GM10248 (cell line): Measurements from ENCODE around the gene BEND6.
"Not testable (repeated sequence)": the region's sequence is repeated elsewhere in the genome, so short reads cannot be mapped to it uniquely, and the experiment has no call there.

Experiments used
- CTCF ChIA-PET: fragments of 300-600 bp; sonication (Branson Sonifier 250); formaldehyde crosslinking; extraction: SDS; loops from one replicate; lab custom pipeline; 2021; ENCODE audit warnings: antibody characterized with exemption; lab: Yijun Ruan, JAX
- POLR2A ChIA-PET: fragments of 350-650 bp; sonication (Branson Sonifier 250); formaldehyde crosslinking; extraction: SDS; loops from one replicate; lab custom pipeline; 2020; ENCODE audit warnings: antibody characterized with exemption; lab: Yijun Ruan, JAX
- DNase-seq: peaks from one replicate; pipeline ENCODE4 v3.0.0; 2012; ENCODE audit errors: extremely low spot score
- TF ChIP-seq, protein P1 (sequence below): IDR thresholded peaks from 2 replicates; pipeline ENCODE4 v1.5.1; 2012; ENCODE audit warnings: mild to moderate bottlenecking, low read depth; ENCODE audit errors: extremely low read depth, missing control alignments, control extremely low read depth

BEND6 gene

DNA sequence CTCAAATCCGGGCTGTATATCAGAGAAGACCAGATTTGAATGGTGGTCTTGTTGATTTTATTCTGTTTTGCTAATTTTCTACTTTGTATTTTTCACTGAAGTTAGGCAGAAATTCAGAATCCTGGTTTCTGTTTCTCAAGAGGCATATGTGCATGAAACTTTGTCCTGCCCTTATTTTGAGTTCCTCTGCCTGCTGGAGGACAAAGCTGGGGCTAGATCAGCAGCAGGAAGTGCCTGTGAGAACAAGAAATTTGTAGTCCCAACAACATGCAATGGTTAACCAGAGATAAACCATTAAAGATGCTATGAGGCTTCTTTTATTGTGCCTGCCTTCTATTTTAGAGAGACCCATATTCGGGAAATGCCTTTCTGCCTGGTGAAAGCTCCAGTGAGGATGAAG is 37.1 kb downstream of the BEND6 start:
- DNase-seq, result no peak
- POLR2A ChIA-PET, result no interaction called here
- TF ChIP-seq, protein P1, sequence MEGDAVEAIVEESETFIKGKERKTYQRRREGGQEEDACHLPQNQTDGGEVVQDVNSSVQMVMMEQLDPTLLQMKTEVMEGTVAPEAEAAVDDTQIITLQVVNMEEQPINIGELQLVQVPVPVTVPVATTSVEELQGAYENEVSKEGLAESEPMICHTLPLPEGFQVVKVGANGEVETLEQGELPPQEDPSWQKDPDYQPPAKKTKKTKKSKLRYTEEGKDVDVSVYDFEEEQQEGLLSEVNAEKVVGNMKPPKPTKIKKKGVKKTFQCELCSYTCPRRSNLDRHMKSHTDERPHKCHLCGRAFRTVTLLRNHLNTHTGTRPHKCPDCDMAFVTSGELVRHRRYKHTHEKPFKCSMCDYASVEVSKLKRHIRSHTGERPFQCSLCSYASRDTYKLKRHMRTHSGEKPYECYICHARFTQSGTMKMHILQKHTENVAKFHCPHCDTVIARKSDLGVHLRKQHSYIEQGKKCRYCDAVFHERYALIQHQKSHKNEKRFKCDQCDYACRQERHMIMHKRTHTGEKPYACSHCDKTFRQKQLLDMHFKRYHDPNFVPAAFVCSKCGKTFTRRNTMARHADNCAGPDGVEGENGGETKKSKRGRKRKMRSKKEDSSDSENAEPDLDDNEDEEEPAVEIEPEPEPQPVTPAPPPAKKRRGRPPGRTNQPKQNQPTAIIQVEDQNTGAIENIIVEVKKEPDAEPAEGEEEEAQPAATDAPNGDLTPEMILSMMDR, result no peak

DNA sequence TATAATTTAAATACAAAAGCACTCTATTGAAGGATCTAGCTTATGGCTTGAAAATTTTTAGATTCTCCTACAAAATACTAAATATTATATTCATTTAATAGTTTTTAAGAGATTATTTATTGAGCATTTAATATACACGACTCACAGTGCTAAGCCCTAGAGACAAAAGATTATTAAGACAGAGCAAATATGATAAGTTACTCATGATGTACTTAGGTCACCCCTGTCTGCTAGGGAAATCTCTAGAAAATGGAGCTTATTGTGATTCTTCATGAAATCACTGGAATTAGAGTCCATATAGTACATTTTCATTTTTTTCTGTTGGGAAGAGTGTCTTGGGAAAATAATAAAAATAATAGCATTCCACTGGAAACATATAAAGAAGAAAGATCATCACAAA is 37.8 kb downstream of the BEND6 start:
- TF ChIP-seq, protein P1, result no peak
- ChIA-PET POLR2A (no interaction called here), CTCF (interaction anchor here (1.4 to 2.2 kb wide), 3 partner anchors 11 to 29 kb away, joined by 4 to 7 read pairs (median 5); no protein-coding TSS in a partner anchor)
- no peak for DNase-seq

More for the DNA sequence above, 37.1 kb downstream of the BEND6 start:
- CTCF ChIA-PET, result interaction anchor here (0.9 to 2.2 kb wide), 4 partner anchors 10 to 29 kb away, joined by 3 to 5 read pairs (median 4); no protein-coding TSS in a partner anchor

GRCh38 chr6:56995347-56995902 is 40.5 kb downstream of the BEND6 start:
- CTCF ChIA-PET, result interaction anchor here (2.0 to 2.2 kb wide), 3 partner anchors 15 to 92 kb away, joined by 4 to 9 read pairs (median 5); no protein-coding TSS in a partner anchor
- TF ChIP-seq, protein P1, result no peak
- POLR2A ChIA-PET, result no interaction called here
- no peak for DNase-seq

DNA sequence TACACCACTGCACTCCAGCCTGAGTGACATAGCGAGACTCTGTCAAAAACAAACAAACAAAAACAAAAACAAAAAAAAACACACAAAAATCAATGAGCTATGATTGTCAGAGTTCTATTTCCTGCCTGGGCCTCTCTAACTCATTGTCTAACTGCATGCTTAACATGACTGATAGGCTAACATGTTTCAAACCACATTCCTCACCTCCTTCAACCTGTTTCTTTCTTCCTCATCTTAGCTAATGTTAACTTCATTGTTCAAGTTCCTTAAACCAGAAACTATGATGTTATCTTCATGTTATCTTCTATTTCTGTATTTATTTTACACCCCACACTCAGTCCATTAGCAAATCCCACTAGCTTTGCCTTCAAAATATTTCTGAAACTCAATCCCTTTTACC is 41.5 kb downstream of the BEND6 start:
- TF ChIP-seq, protein P1, result no peak
- CTCF ChIA-PET, result interaction anchor here (2.2 kb wide), 1 partner anchor 14 kb away, joined by 5 read pairs; no protein-coding TSS in a partner anchor
- DNase-seq, result no peak
- POLR2A ChIA-PET, result no interaction called here

- no peak for DNase-seq
- CTCF ChIA-PET, result interaction anchor here (1.3 kb wide), 1 partner anchor 318 kb away, joined by 3 read pairs; no protein-coding TSS in a partner anchor
- POLR2A ChIA-PET, result no interaction called here
- TF ChIP-seq, protein P1, result no peak
These were observed 44.1 kb downstream of the BEND6 start for GRCh38 chr6:56999049-56999448.

DNA sequence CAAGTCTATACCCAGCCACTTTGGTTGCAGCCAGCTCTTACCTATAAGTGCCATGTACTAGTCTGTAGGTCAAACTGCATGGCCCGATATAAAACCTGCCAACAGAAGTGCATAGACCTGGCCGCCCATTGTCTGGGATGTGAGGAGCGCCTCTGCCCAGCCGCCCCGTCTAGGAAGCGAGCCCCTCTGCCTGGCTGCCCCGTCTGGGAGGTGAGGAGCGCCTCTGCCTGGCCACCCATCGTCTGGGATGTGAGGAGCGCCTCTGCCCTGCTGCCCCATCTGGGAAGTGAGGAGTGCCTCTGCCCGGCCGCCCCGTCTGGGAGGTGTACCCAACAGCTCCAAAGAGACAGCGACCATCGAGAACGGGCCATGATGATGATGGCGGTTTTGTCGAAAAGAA is 44.8 kb downstream of the BEND6 start:
- DNase-seq, POLR2A ChIA-PET: not testable (repeated sequence)
- CTCF ChIA-PET, result interaction anchor here (1.3 kb wide), 1 partner anchor 317 kb away, joined by 3 read pairs; no protein-coding TSS in a partner anchor

DNA sequence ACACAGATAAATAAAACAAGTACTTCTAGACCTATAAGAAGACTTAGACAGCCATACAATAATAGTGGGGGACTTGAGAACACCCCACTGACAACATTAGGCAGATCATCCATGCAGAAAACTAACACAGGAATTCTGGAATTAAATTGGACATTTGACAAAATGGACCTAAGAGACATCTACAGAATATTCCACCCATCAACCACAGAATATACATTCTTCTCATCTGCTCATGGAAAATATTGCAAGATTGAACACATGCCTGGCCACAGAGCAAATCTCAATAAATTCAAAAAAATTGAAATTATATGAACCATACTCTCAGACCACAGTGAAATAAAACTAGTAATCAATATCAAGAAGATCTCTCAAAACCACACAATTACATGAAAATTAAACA is 47.3 kb downstream of the BEND6 start:
- CTCF ChIA-PET, result interaction anchor here (1.0 kb wide), 1 partner anchor 100 kb away, joined by 3 read pairs; no protein-coding TSS in a partner anchor
- TF ChIP-seq, protein P1, result no peak
- POLR2A ChIA-PET, result no interaction called here
- no peak for DNase-seq
